Thyroid gland (tissue), 4 donors: ENCODE data around the gene TPSD1.
"Not testable (repeated sequence)": the region's sequence is repeated elsewhere in the genome, so short reads cannot be mapped to it uniquely, and the experiment has no call there.

Experiments
- POLR2A ChIP-seq, 2 donors: fragments of 450-650 bp; IDR thresholded peaks; one replicate each; pipeline ENCODE4 v1.6.1; 2017; ENCODE audit warnings: antibody characterized with exemption in 2 of 2, mild to moderate bottlenecking in 2 of 2, moderate library complexity in 1 of 2
- TF ChIP-seq, protein P1 (sequence below), 6 experiments: fragments of 200-600 bp in 3 of 6; fragments of 450-650 bp in 3 of 6; sonication (generic) in 3 of 6; IDR thresholded peaks; one replicate each; pipeline ENCODE4 v1.5.1; 2016 to 2019; ENCODE audit warnings: antibody characterized with exemption in 6 of 6, mild to moderate bottlenecking in 2 of 6, inconsistent platforms in 1 of 6, moderate library complexity in 1 of 6

- not testable (repeated sequence) for TF ChIP-seq POLR2A (IDR thresholded peaks at IDR 0.05)
- TF ChIP-seq, protein P1, sequence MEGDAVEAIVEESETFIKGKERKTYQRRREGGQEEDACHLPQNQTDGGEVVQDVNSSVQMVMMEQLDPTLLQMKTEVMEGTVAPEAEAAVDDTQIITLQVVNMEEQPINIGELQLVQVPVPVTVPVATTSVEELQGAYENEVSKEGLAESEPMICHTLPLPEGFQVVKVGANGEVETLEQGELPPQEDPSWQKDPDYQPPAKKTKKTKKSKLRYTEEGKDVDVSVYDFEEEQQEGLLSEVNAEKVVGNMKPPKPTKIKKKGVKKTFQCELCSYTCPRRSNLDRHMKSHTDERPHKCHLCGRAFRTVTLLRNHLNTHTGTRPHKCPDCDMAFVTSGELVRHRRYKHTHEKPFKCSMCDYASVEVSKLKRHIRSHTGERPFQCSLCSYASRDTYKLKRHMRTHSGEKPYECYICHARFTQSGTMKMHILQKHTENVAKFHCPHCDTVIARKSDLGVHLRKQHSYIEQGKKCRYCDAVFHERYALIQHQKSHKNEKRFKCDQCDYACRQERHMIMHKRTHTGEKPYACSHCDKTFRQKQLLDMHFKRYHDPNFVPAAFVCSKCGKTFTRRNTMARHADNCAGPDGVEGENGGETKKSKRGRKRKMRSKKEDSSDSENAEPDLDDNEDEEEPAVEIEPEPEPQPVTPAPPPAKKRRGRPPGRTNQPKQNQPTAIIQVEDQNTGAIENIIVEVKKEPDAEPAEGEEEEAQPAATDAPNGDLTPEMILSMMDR (IDR thresholded peaks at IDR 0.05): not testable (repeated sequence)
These were observed 14.8 kb upstream of the TPSD1 start for GRCh38 chr16:1241081-1241480.
